GM12878 (cell line): Measurements from ENCODE around the gene GLE1. TPM values are rescaled to one million over a fixed set of nuclear protein-coding genes. Genes with fewer than 3 reads are reported as not detected.

Source experiments
- E2F8 ChIP-seq: fragments of 450-650 bp; IDR thresholded peaks from 2 replicates; pipeline ENCODE4 v1.6.1; 2018; ENCODE audit warnings: mild to moderate bottlenecking, low read depth, moderate library complexity; ENCODE audit not compliant: partially characterized antibody
- EGR1 ChIP-seq, 2 experiments: IDR thresholded peaks; 1 replicate in 1 of 2; 2 replicates in 1 of 2; pipeline ENCODE4 v1.6.1; 2011 to 2012; ENCODE audit warnings: low read depth in 2 of 2, low read length in 2 of 2, borderline replicate concordance in 1 of 2, mild to moderate bottlenecking in 1 of 2, moderate library complexity in 1 of 2
- MEF2B ChIP-seq: fragments of 450-650 bp; IDR thresholded peaks from 2 replicates; pipeline ENCODE4 v1.6.1; 2018; ENCODE audit warnings: mild to moderate bottlenecking, moderate library complexity; ENCODE audit not compliant: partially characterized antibody, poor library complexity, severe bottlenecking
- NFYA ChIP-seq: IDR thresholded peaks from 2 replicates; pipeline ENCODE4 v1.6.1; 2011; ENCODE audit warnings: low read depth, mild to moderate bottlenecking, low read length, improper control_type of control experiment, borderline replicate concordance
- RELB ChIP-seq: fragments of 450-650 bp; IDR thresholded peaks from 2 replicates; pipeline ENCODE4 v1.6.1; 2017; ENCODE audit warnings: low read depth, mild to moderate bottlenecking, moderate library complexity
- RUNX3 ChIP-seq: IDR thresholded peaks from 2 replicates; pipeline ENCODE4 v1.6.1; 2012; ENCODE audit warnings: low read length, inconsistent platforms
- SMAD5 ChIP-seq: IDR thresholded peaks from 2 replicates; pipeline ENCODE4 v1.6.1; 2016; ENCODE audit warnings: antibody characterized with exemption, low read depth
- polyA plus RNA-seq, 11 experiments: library from polyadenylated mRNA; depleted of rRNA in 4 of 11; unstranded in 6 of 11; stranded (reverse) in 5 of 11; fragments of >200 nt; fragmentation: Nextera tagmentation in 4 of 11; fragmentation: Illumina TruSeq in 1 of 11; extraction: Ambion mirVana in 4 of 11; extraction: Trizol in 1 of 11; gene quantifications; 1 replicate in 1 of 11; 2 replicates in 10 of 11; pipeline versions ENCODE4 v1.2.1 to v1.2.3, GENCODE V29; 2011 to 2016; ENCODE audit warnings: inconsistent platforms in 2 of 11, missing spikeins in 2 of 11, low read depth in 1 of 11
- total RNA-seq, 4 experiments: library from RNA; depleted of rRNA in 3 of 4; stranded (reverse); fragments of >200 nt in 3 of 4; fragmentation: Illumina TruSeq in 1 of 4; extraction: Trizol in 1 of 4; gene quantifications; 2 replicates each; pipeline versions ENCODE4 v1.2.1 to v1.2.3, GENCODE V29; 2013 to 2021

The GLE1 gene
- total and polyA plus RNA-seq, 10 of the 15 experiments (the other 5 are each of a cell fraction or from before 2014, with no cell fraction given) = 17.4 to 52.0 (median 37.7) TPM

- TF ChIP-seq RELB (peak; percentile 59; the same call in 1 of the 2 replicates), NFYA (no peak), E2F8 (peak; percentile 32), MEF2B (peak; percentile 30), RUNX3 (peak; percentile 3; the same call in 1 of the 2 replicates), SMAD5 (peak; percentile 86), EGR1 (IDR thresholded peaks at IDR 0.05; ENCODE audit: borderline replicate concordance in 1 of 2, low read depth in 2 of 2, low read length in 2 of 2) (no peak)
These were observed at the start of gene GLE1 (continued) for GRCh38 chr9:128504485-128505413.
